Pancreas (tissue), 10 donors: Measurements from ENCODE around the gene SYT9. TPM values are rescaled to one million over a fixed set of nuclear protein-coding genes. Genes with fewer than 3 reads are reported as not detected.

Experiments
- ATAC-seq, 4 donors: fragments of 200-7000 bp; cut with Tn5 transposase; one replicate each; pipeline versions ENCODE4 v1.8.0 to v1.9.1; 2020; ENCODE audit warnings: mild to moderate bottlenecking in 4 of 4, moderate library complexity in 4 of 4
- DNase-seq, 6 donors: peaks; one replicate each; pipeline ENCODE4 v3.0.0-alpha.2; 2020
- FAIRE-seq: peaks from 2 replicates; lab custom pipeline; 2012; peaks lifted over from hg19 to GRCh38; lab: Jason Lieb, UNC
- H3K27ac ChIP-seq, 4 donors: fragments of 200-600 bp; sonication (generic); 1 replicate in 3 of 4; 2 replicates in 1 of 4; pipeline versions ENCODE4 v1.5.0 to v1.8.0; 2020
- H3K27me3 ChIP-seq, 4 donors: fragments of 200-600 bp; one replicate each; pipeline ENCODE4 v1.8.0; 2021
- H3K36me3 ChIP-seq, 3 donors: fragments of 200-600 bp; sonication (generic) in 1 of 3; one replicate each; pipeline versions ENCODE4 v1.5.0 to v1.8.0; 2020 to 2021
- H3K4me1 ChIP-seq, 3 donors: fragments of 200-600 bp; one replicate each; pipeline ENCODE4 v1.8.0; 2021
- H3K4me3 ChIP-seq, 4 donors: fragments of 200-600 bp; sonication (generic) in 2 of 4; one replicate each; pipeline versions ENCODE4 v1.5.0 to v1.8.0; 2020 to 2021
- H3K9me3 ChIP-seq, 4 donors: fragments of 200-600 bp; one replicate each; pipeline ENCODE4 v1.8.0; 2021
- CTCF ChIP-seq, 4 donors: fragments of 200-600 bp; sonication (generic) in 3 of 4; IDR thresholded peaks; one replicate each; pipeline versions ENCODE4 v1.5.0 to v1.8.0; 2021; ENCODE audit warnings: antibody characterized with exemption in 4 of 4
- WGBS, 2 donors: extraction: QIAGEN DNeasy Blood & Tissue Kit; methylation state at CpG; one replicate each; pipeline ENCODE4 v1.1.7; 2013; 5-methylcytosine and 5-hydroxymethylcytosine counted together
- intact Hi-C, 3 donors: fragments of 100-400 bp; cut with DNase I; formaldehyde crosslinking; loops; one replicate each; pipeline versions ENCODE4 v1.11.1 to v1.14.2; 2022
- polyA plus RNA-seq, 2 donors: library from polyadenylated mRNA; stranded (reverse); fragments of 200-250 nt; gene quantifications; one replicate each; pipeline ENCODE4 v1.2.3, GENCODE V29; 2013
- total RNA-seq, 6 donors: library from RNA; stranded (reverse); fragmentation: NEBNext Ultra II Directional in 4 of 6; extraction: Animal tissue kit (Norgen Biotek cat#: 25700) in 4 of 6; gene quantifications; one replicate each; pipeline versions ENCODE4 v1.2.1 to v1.2.4, GENCODE V29; 2021 to 2023
- donor health status: healthy with polysubstance abuse.
- donor health status: DM: no; HTN: no; CAD: no; lungs with moderate emphysema.
- donor health status: DM: no; HTN: no; CAD: no.
- donor health status: control.
- donor health status: control.
- donor health status: Bipolar disorder and iron deficiency.
- donor health status: DM: yes; HTN: yes; CAD: no.
- donor health status: DM: no; HTN: no; CAD: no.
- donor health status: DM: no; HTN: no; CAD: no.
- donor health status: DM: yes; HTN: yes; CAD: no.

SYT9 gene
- total and polyA plus RNA-seq, 8 donors: 0.38 to 2.0 (median 1.0) TPM

- WGBS, 2 donors: 66 to 67% methylated on average over 4 of the region's 4 CpGs
- Histone ChIP-seq H3K9me3 (no peaks in the 10 kb centered on the region), H3K4me3 (no peak overlapping the region), H3K4me1 (no peaks in the 10 kb centered on the region), H3K36me3 (no peaks in the 10 kb centered on the region), H3K27me3 (no peaks in the 10 kb centered on the region), H3K27ac (no peak overlapping the region)
- intact Hi-C loops: no loop called here
- DNase-seq: no peak
- no peak for FAIRE-seq
- no peak for ATAC-seq
- TF ChIP-seq CTCF (IDR thresholded peaks at IDR 0.05): no peak
Observed at GRCh38 chr11:7383406-7383805, 131.7 kb downstream of the SYT9 start.

- Histone ChIP-seq H3K27me3 (no peaks in the 10 kb centered on the region), H3K36me3 (no peaks in the 10 kb centered on the region), H3K4me3 (no peak overlapping the region), H3K27ac (no peak overlapping the region), H3K4me1 (no peaks in the 10 kb centered on the region), H3K9me3 (no peaks in the 10 kb centered on the region)
- FAIRE-seq: no peak
- ATAC-seq: no peak
- TF ChIP-seq CTCF (IDR thresholded peaks at IDR 0.05): no peak
- DNase-seq: no peak
- intact Hi-C loops: no loop called here
Observed at GRCh38 chr11:7384691-7385090, 133.0 kb downstream of the SYT9 start.

GRCh38 chr11:7385532-7385931 is 133.8 kb downstream of the SYT9 start:
- Histone ChIP-seq H3K27ac (no peak overlapping the region), H3K27me3 (no peaks in the 10 kb centered on the region), H3K36me3 (no peaks in the 10 kb centered on the region), H3K9me3 (no peaks in the 10 kb centered on the region), H3K4me3 (no peak overlapping the region), H3K4me1 (no peaks in the 10 kb centered on the region)
- DNase-seq (no peak), FAIRE-seq (no peak), ATAC-seq (no peak)
- intact Hi-C loops: no loop called here
- WGBS, 2 donors: 52 to 67% methylated on average over 1 of the region's 1 CpG
- no peak for TF ChIP-seq CTCF (IDR thresholded peaks at IDR 0.05)

- H3K36me3 ChIP-seq: no peaks in the 10 kb centered on the region
- intact Hi-C loops: no loop called here
- H3K4me1 ChIP-seq: no peaks in the 10 kb centered on the region
- no peak overlapping the region for H3K27ac ChIP-seq
- no peaks in the 10 kb centered on the region for H3K9me3 ChIP-seq
- ATAC-seq (peak in 1 of 4 donors; percentile 52), DNase-seq (no peak), FAIRE-seq (no peak)
- H3K4me3 ChIP-seq: no peak overlapping the region
- H3K27me3 ChIP-seq: no peaks in the 10 kb centered on the region
- WGBS, 2 donors: 48 to 49% methylated on average over 8 of the region's 8 CpGs
- TF ChIP-seq CTCF (IDR thresholded peaks at IDR 0.05): no peak
Observed at GRCh38 chr11:7413961-7414915, 162.5 kb downstream of the SYT9 start.
